Right renal cortex interstitium (tissue), 3 donors: Measurements from ENCODE around the gene TATDN2. TPM values are rescaled to one million over a fixed set of nuclear protein-coding genes. Genes with fewer than 3 reads are reported as not detected.

ENCODE experiments used
- DNase-seq, 3 donors: peaks; one replicate each; pipeline ENCODE4 v3.0.0-alpha.2; 2013; ENCODE audit warnings: low read depth in 3 of 3, low spot score in 2 of 3
- polyA plus RNA-seq, 3 donors: library from polyadenylated mRNA; unstranded; fragments of 120-200 nt; gene quantifications; one replicate each; pipeline ENCODE4 v1.2.1, GENCODE V29; 2013; ENCODE audit not compliant: insufficient read length in 3 of 3

TATDN2 gene
- polyA plus RNA-seq, 3 donors = 35.1 to 36.2 (median 36.1) TPM

DNA sequence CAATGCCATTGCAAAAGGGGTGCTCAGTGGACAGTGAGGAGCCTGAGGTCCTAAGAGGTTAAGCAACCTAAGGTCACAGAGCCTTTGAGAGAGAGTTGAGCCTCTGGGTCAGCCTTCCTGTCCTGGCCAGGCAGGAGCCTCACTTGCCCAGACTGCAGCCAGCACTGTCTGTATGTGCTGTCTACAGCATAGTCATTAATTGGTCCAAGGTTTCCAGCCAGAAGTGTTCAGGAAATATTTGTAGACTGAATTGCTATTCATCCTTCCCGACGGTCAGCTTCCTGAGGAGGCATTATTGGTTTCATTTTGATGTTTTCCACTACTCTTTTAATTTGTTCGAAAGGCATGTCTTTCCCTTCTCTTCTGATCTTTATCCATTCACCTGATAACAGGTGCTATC, 64.6 kb downstream of the TATDN2 start:
- no peak for DNase-seq

DNA sequence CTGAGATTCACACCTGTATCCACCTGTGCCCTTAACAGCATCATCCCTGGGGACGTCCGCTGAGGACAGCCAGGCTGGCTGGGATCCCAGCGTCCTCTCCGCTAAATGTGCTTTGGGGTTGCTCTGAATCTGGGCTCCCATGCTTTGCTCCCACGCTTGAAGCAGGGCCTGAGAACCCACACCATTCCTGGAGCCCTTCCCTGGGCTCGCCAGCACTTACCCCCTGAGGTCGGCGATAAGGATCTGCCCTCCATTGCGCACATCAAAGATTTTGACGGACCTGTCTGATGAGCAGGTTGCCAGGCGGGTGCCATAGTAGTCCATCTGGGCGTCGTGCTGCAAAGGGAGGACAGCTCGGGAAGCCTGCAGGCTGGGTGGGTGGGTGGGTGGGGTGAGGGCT, 66.8 kb downstream of the TATDN2 start:
- no peak for DNase-seq

DNA sequence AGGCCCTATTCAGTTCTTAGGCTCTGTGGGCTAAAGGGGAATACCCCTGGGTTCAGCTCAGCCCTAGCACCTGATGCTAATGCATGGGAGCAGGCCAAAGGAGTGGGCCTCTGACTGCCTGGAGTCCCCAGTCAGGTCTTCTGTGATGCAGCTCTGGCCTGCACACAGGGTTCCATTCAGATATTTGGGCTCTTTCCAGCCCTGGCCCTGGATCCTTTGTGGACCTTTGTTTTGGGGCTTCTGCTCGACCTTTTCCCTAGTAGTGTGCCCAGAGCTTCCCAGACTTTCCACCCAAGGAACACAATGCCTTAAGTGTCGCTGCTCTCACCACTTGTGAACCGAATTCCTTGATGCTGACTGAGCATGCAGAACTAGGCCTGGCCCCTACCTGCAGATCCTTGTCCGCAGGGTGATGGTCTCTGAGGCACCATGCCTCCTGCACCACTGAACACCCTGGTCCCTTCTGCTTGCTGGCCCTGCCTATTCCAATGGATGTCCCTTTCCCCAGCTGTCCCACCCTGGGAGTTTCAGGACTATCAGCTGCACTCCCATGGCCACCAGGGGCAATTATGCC, 67.6 kb downstream of the TATDN2 start:
- no peak for DNase-seq

GRCh38 chr3:10317311-10317960, 69.2 kb downstream of the TATDN2 start:
- DNase-seq = no peak

DNA sequence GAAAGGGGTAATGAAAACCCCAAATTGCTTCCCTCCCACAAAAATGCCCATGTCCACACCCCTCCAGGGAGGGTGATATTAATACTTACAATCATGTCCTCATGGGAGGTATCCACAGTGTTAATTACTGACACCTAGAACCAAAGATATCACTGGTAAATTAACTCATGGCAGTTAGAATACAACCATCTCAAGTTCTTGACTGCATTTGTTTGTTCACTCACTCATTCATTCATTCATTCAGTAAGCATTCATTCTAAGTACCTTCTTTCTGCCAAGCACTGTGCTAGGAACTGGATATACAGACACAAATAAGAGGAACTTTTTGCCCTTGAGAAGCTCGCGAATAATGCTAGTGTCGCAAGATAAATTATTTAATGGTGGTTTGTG, 69.7 kb downstream of the TATDN2 start:
- DNase-seq = no peak

DNA sequence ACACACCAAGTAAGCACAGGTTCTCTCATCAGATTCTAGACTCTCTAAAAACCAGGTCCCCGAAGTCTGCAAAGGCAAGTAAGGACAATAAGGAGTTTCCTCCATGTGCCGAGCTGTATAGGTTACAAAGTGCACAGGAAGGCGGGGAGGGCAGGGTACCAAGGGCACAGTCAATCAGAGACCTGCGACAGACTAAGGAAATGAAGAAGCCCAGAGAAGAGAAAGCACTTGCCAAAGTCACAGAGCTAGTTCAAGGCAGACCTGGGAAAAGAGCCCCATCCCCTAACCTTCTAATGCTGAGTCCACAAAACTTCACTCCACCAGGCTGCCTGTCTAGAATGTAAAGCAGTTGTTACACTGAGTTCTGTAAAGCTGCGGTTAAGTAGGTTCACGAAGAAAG, 71.0 kb downstream of the TATDN2 start:
- no peak for DNase-seq

DNA sequence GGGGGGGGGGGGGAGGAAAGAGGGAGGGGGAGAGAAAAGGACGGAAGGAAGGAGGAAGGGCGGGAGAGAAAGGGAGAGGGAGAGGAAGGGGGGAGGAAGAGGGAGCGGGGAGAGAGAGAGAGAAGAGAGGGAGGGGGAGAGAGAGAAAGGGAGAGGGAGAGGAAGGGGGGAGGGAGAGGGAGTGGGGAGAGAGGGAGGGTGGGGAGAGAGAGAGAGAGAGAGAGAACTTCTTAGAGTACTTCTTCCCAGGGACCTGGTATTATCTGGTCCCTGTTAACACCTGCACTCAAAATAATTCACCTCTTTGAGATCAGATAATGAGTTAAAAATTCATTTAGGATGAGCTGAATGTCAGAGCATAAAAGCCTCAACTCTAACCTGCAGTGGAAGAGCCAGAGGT, 71.5 kb downstream of the TATDN2 start:
- DNase-seq = no peak

GRCh38 chr3:10320320-10320677, 72.0 kb downstream of the TATDN2 start:
- DNase-seq = no peak

- no peak for DNase-seq
These were observed 73.5 kb downstream of the TATDN2 start for GRCh38 chr3:10321630-10322351.

DNA sequence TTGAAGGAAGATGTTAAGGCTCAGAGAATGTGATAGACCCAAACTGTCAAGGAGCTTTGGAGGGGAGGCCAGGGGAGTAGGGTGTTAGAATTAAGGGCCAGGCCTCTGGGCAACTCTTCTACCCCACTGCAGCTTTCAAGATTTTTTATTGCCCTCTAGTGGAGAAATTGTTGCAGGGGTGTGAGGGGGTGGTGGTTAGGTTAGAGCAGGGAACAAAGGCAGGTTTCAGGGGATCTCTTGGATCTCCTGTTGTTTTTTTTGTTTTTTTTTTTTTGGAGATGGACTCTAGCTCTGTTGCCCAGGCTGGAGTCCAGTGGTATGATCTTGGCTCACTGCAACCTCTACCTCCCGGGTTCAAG, 74.1 kb downstream of the TATDN2 start:
- no peak for DNase-seq

- DNase-seq = no peak
These were observed 79.3 kb downstream of the TATDN2 start for GRCh38 chr3:10327592-10327991.

DNA sequence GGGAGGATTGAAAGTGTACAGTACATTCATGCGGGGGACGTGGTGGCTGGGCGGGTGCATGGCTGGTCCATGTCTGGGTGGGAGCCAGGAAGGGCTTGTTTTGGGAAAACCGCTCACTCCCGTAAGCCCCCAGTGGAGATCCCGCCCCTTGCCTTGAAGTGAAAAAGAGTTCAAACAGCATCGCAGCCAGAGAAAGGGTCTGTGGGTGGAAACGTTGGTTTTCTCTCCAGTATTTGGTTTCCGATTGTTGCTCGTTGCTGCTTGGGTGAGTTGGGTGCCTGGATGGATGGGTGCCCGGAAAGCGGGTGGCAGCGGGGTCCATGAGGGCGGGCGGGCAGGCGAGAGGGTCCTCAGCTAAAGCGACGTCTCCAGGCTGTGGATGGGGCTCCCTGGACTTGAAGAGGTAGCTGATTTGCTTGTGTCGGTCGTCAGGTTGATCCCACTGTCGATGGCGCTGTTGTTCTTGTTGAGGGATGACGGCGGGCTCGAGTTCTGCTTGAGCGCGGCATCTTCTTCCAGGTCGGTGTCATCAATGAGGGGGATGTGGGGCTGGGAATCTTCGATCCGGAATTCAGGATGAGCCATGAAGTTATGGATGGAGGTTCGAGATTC, 80.3 kb downstream of the TATDN2 start:
- DNase-seq = no peak

GRCh38 chr3:10329495-10330015, 81.3 kb downstream of the TATDN2 start:
- no peak for DNase-seq

- no peak for DNase-seq
These were observed 82.1 kb downstream of the TATDN2 start for GRCh38 chr3:10330319-10330718.

Other genes starting within 250 kb of the TATDN2 start
- gene FANCD2, start 222.0 kb upstream of the TATDN2 start, polyA plus RNA-seq = 10 to 100 TPM; 18.1 to 20.9 (median 19.5) TPM
- gene FANCD2OS, start 140.2 kb upstream of the TATDN2 start, polyA plus RNA-seq = not detected
- gene BRK1, start 132.8 kb upstream of the TATDN2 start, polyA plus RNA-seq = 100 to 1,000 TPM; 215 to 235 (median 220) TPM
- gene VHL, start 106.7 kb upstream of the TATDN2 start, polyA plus RNA-seq = 10 to 100 TPM; 78.0 to 81.3 (median 78.5) TPM
- under 1 TPM; 0.69 to 0.99 (median 0.97) TPM for gene IRAK2, start 83.5 kb upstream of the TATDN2 start, polyA plus RNA-seq
- gene GHRL, start 44.5 kb downstream of the TATDN2 start, polyA plus RNA-seq = 1 to 10 TPM; 2.4 to 4.0 (median 2.7) TPM
- gene SEC13, start 72.7 kb downstream of the TATDN2 start, polyA plus RNA-seq = 100 to 1,000 TPM; 111 to 120 (median 114) TPM